HG03469 (cell line): ENCODE measurements around the gene EIF4E1B.

Experiments used
- ATAC-seq: cut with Tn5 transposase; IDR thresholded peaks from one replicate; pipeline ENCODE4 v1.9.1; 2021; ENCODE audit warnings: mild to moderate bottlenecking, moderate library complexity, moderate number of reproducible peaks; ENCODE audit not compliant: unreplicated experiment

Gene EIF4E1B

DNA sequence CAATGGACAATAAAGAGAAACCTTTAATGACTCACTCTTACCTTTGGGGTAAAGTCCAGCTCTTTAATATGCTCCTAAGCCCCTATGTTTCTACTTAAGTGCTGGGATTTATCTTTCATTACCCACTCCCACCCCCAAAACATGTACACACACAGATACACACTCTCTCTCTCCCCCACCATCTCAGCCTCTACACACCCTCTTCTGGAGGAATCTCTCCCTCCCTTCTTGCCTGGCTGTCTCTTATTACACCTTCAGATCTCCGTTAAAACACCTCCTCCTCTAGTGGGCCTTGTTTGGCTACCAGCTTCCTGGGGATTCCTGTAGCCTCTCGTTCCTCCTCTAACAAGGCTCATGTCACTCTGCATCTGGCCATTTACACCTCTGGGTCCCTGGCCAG is 27.4 kb upstream of the EIF4E1B start:
- ATAC-seq: no peak

DNA sequence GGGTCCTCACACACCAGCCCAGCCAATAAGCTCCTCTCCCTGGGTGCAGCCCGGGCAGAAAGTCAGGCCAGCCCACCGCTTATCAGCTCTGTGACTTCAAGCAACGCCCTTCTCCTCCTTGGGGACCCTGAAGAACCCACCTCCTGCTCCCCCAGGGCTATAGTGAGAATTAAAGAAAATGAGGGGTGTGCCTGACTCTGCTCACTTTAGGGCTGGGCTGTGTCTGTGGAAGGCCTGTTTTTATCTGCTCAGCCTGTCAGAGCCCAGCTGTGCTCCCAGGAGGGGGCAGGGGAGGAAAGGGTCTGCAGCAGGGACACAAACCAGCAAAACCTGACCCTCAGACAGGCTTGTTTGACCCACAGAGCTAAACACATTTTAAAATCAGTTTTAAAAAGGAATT is 24.4 kb upstream of the EIF4E1B start:
- ATAC-seq: no peak

DNA sequence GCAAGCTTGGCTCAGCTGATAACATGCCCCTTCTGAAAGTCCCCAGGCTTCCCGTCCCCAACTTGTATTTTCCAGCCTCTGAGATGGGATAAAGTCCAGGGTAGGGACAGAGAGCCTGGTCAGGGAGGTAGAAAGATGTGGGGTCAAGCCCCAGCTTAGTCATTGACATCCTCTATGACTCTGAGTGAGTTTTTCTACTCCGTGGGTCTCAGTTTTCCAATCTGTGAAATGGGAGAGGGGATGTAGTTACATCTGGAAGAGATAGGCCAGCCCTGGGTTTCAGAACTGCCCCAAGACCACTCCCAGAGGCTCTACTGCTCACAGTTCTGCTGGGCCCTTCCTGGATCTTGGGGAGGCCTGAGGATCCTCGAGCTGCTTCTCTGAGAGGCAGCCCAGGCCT is 23.6 kb upstream of the EIF4E1B start:
- ATAC-seq: no peak

GRCh38 chr5:176608142-176608705 is 22.3 kb upstream of the EIF4E1B start:
- no peak for ATAC-seq

DNA sequence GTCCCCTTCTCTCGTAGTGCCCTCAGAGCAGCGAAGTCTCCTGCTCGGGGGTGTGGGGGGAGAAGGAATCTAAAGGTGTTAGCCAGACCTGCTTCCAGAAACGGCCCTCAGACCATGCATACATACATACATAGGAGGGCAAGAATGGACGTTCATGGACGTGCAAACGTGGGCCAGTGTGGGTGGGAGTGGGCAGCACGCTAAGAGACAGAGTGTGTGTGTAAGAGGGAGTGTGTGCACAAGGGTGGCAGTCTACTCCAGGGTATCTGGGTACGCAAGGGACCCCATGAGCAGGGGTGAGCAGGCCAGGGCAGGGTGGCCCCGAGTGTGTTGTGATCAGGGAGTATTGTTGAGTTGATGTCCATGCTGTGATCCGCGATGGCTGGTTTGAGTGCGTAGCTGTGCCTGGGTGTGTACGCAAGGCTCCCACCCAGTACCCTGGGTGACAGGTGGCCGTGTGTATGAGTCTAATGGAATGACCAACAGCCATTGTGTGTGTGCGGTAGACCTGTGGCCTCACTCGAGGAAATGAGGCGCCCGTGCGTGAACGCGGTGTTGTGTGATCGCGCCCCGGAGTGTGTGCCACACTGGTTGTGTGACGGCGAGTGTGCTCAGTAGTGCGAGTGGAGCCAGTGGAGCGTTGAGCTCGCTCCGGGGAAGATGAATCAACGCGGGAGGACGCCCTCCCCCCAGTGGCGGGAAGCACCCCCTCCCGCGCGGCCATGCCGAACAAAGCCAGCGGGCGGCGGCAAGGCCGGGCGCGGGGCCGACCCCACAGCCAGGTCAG is 21.3 kb upstream of the EIF4E1B start:
- ATAC-seq: peak; percentile 13

GRCh38 chr5:176609724-176610434 is 20.6 kb upstream of the EIF4E1B start, which contains the start of gene GPRIN1:
Gene GPRIN1, minus strand, starts transcription at chr5:176610156. Its CDS starts 10,322 bp downstream, at chr5:176599834.
- peak; percentile 59 for ATAC-seq

DNA sequence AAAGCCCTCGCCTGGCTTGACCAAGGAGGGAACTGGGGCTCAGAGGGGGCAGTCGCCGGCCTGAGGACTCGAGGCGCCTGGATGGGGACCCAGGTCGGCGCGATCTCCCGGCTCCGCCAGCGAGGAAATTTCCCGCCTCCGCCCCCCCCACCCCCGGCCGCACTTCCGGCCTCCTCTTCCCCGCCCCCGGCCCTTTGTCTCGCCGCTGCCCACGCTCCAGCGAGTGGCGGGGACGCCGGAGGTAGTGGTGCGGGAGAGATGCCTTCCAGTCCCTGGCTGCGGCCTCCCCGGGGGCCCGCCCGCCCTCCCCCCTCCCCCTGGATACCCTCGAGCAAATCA is 20.1 kb upstream of the EIF4E1B start:
- ATAC-seq: no peak

DNA sequence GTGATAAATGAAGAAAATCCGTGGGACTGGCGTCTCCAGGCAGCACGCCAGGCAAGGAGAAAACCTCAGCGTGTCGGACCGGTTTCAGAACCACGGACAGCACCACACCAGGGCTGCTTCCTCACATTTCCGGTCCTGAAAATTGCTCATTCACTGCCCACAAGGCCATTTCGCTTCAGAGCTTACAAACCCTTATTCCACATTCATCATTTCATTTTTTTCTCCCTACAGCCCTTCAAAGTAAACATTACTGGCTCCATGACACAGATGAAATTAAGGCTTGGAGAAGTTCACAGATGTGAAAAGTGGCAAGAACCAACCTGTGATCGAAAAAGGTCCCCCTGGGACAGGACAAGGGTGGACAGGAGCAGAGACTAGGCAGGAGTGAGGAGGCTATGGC is 19.0 kb upstream of the EIF4E1B start:
- no peak for ATAC-seq

DNA sequence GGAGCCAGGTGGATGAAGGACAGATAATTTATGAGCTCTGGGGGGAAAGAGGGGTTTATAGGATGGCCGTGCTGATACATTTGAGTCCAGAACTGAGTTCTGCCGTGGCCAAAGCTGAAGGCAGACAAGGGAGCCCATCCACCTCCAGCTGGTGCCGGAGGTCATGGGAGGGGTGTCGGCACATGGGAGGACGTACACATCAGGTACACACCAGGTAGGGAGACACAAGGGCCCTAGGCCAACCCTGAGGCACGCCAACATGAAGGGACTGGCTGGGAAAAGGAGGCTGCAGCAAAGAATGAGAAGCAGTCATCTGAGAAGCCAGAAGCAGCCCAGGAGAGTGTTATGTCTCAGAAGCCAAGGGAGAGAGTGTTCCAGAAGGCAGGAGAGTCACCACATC is 18.5 kb upstream of the EIF4E1B start:
- ATAC-seq: no peak

DNA sequence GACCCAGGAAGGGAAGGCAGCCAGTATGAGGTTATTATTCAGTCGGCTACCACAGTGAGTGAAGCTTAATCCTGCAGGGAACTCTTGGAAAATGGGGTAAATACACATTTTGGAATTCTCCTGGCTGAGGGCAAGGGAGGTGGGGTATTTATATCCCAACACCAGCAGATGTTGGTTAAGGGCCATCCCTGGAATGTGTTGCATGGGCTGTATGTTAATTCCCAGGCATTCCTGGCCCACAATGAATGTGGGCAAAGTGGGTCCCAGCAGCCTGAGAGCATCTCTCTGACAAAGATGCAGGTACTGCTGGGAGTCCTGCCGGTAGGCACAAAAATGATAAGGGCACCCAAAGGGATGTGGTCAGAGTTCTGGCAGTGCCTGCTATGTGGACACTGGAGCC is 17.6 kb upstream of the EIF4E1B start:
- no peak for ATAC-seq

DNA sequence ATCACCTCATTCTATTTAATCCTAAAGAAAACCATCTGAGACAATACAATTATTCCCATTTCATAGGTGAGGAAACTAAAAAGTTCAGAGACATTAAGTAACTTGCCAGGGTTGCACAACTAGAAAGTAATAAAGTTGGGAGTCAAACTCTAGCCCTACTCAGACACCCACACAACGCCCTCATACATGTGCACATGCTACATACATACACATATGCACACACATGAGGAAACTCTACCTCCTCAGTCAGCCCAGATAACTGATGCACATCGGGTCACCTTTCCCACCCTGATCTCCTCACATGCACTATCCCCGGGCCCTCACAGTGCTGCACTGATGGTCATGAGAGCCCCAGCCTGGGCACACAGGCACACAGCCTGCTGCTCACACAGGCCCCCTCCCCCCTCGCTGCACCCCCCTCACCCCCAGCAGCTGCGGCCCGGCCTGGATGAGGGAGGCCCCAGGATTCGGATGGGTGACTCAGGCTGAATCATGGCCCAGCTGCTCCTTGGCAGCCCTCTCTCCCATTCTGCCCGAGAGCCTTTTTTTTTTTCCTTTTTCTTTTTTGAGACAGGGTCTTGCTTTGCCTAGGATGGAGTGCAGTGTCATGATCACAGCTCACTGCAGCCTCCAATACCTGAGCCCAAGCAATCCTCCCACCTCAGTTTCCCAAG is 15.5 kb upstream of the EIF4E1B start:
- no peak for ATAC-seq

GRCh38 chr5:176616511-176616910 is 14.0 kb upstream of the EIF4E1B start:
- no peak for ATAC-seq

DNA sequence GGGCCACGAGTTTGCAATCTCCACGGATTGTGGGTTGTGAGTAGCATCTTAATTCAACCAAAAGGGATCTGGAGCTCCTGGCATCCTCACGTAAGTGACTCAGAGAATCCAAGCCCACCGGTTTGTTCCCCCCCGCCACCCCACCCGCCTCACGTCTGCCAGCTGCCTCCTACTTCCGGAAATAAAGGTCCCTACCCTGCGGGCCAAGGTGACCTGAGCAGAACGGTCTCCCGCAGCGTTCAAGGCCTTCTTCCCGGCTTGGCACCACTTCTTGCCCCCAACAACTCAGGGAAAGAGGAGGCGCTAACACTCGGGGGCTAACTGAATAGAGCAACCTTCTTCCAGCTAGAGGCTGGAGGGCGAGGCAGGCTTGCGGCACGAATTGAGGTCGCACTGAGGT is 11.7 kb upstream of the EIF4E1B start:
- ATAC-seq: no peak

GRCh38 chr5:176619203-176619568 is 11.3 kb upstream of the EIF4E1B start:
- ATAC-seq: peak; percentile 48

- ATAC-seq: no peak
These were observed 10.7 kb upstream of the EIF4E1B start for GRCh38 chr5:176619569-176620332.

GRCh38 chr5:176620333-176620981 is 10.0 kb upstream of the EIF4E1B start:
- ATAC-seq: no peak

DNA sequence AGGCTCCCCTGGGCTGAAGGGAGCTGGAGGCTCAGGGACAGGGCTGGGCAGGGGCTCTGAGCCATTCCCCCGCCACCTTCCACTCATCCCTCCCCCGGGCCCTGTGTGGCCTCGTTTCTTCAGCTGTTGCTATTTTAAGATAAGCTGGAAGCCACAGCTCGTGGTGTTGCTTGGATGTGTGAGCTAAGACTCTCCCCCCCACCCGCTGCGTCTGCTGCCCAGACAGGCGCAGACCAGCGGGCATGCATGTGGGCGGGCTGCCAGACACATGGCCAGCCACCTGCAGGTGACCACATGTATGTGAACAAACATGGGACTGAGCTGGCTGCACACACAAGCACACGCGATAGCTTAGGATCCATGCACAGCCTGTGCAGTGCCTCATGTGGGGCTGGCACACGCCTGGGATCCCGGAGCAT is 8.8 kb upstream of the EIF4E1B start:
- no peak for ATAC-seq

DNA sequence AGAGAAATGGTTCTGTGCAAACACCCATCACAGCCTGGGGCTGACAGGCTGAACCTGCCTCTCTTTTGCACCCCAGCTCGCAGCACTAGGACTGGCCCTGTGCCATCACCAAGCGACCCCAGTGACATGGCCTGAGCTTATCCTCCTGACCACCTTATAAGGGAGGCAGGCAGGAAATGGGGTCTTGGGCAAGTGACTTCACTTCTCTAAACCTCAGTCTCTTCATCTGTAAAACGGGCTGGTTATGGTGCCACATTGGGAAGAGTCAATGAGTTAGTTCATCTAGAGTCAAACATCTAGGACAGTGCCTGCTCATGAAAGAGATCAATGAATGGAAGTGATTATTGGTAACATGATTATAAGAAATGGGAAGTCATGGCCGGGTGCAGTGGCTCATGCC is 6.3 kb upstream of the EIF4E1B start:
- ATAC-seq: no peak

DNA sequence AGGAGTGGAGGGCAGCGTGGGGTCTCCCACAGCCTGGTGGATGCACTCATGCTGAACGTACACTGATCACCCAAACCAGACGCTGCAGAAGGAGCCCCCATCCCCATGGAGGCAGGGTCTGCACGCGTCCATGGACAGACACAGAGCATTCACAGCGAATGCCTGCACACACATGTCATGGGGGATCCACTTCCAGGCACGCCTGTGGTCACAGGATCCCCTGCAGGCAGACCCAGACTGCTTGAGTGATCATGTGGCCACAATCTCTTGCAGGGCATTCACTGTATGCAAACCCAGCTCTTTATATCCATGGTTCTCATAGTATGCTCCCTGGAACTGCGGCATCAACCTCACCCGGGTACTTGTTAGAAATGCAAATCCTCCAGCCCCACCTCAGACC is 5.5 kb upstream of the EIF4E1B start:
- no peak for ATAC-seq

DNA sequence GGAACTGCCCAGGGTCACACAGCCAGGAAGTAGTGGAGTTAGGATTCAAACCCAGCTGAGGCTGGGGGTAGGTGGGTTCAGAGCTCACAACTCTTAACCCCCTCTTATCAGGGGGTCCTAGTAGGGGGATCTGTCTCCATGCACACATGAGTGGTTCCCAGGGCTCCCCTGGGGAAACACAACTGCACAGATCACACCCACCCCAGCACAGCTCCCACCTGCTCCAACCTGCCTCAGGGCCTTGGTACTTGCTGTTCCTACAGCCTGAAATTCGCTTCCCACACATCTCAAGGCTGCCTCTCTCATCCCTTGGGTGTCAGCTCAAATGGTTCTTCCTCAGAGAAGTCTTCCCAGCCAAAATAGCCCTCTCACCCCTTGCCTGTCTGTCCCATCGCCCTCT is 5.0 kb upstream of the EIF4E1B start:
- no peak for ATAC-seq
